Measurements from ENCODE around the gene CDCA7. TPM values are rescaled to one million over a fixed set of nuclear protein-coding genes. Genes with fewer than 3 reads are reported as not detected.

The CDCA7 gene
- total RNA-seq, 1 experiment from 2014 or later = 64.9 TPM

- DNase-seq (ENCODE audit: low spot score) = no peak
- POLR2A ChIA-PET (ENCODE audit: low non-redundant PET) = no interaction called here
- H3K36me3 ChIP-seq (ENCODE audit: insufficient read depth, low read length, poor library complexity, severe bottlenecking) = peaks cover 49% of the 10 kb centered on the region
- CTCF ChIA-PET = no interaction called here
- no peaks in the 10 kb centered on the region for H3K27me3 ChIP-seq (replicated peaks; ENCODE audit: insufficient read depth, low read depth, low read length, poor library complexity)
- H3K4me1 ChIP-seq (ENCODE audit: insufficient read depth, low read length, poor library complexity, severe bottlenecking) = no peaks in the 10 kb centered on the region
- no peak overlapping the region for H3K4me3 ChIP-seq (ENCODE audit: low read depth, low read length, poor library complexity, severe bottlenecking)
- intact Hi-C loops (cut with micrococcal nuclease; ENCODE audit: unreplicated experiment) = no loop called here
- TF ChIP-seq CTCF (conservative IDR thresholded peaks at IDR 0.05; ENCODE audit: low read depth, low read length) (no peak), EZH2 (IDR thresholded peaks at IDR 0.05; ENCODE audit: borderline replicate concordance, low read depth, low read length, poor library complexity, severe bottlenecking) (no peak)
- no TSS peak for BruUV-seq (replicated peaks)
- H3K27ac ChIP-seq (ENCODE audit: low read depth, low read length, poor library complexity, severe bottlenecking) = no peak overlapping the region
- no peaks in the 10 kb centered on the region for H3K9me3 ChIP-seq (ENCODE audit: low read depth, low read length, poor library complexity, severe bottlenecking)
These were observed 15.5 kb downstream of the CDCA7 start for GRCh38 chr2:173370198-173370597.

- no peak for TF ChIP-seq CTCF (conservative IDR thresholded peaks at IDR 0.05; ENCODE audit: low read depth, low read length)
- TF ChIP-seq EZH2 (IDR thresholded peaks at IDR 0.05; ENCODE audit: borderline replicate concordance, low read depth, low read length, poor library complexity, severe bottlenecking) = no peak
- POLR2A ChIA-PET (ENCODE audit: low non-redundant PET) = no interaction called here
- peaks cover 41% of the 10 kb centered on the region for H3K36me3 ChIP-seq (ENCODE audit: insufficient read depth, low read length, poor library complexity, severe bottlenecking)
- intact Hi-C loops (cut with micrococcal nuclease; ENCODE audit: unreplicated experiment) = no loop called here
- no peaks in the 10 kb centered on the region for H3K4me1 ChIP-seq (ENCODE audit: insufficient read depth, low read length, poor library complexity, severe bottlenecking)
- no peak overlapping the region for H3K27ac ChIP-seq (ENCODE audit: low read depth, low read length, poor library complexity, severe bottlenecking)
- no peaks in the 10 kb centered on the region for H3K9me3 ChIP-seq (ENCODE audit: low read depth, low read length, poor library complexity, severe bottlenecking)
- BruUV-seq (replicated peaks) = no TSS peak
- H3K27me3 ChIP-seq (replicated peaks; ENCODE audit: insufficient read depth, low read depth, low read length, poor library complexity) = no peaks in the 10 kb centered on the region
- DNase-seq (ENCODE audit: low spot score) = no peak
- CTCF ChIA-PET = no interaction called here
- H3K4me3 ChIP-seq (ENCODE audit: low read depth, low read length, poor library complexity, severe bottlenecking) = no peak overlapping the region
These were observed 16.4 kb downstream of the CDCA7 start for GRCh38 chr2:173371023-173371422.

GRCh38 chr2:173373290-173373689 lies 18.6 kb downstream of the CDCA7 start:
- Histone ChIP-seq H3K27ac (ENCODE audit: low read depth, low read length, poor library complexity, severe bottlenecking) (no peak overlapping the region), H3K4me1 (ENCODE audit: insufficient read depth, low read length, poor library complexity, severe bottlenecking) (no peaks in the 10 kb centered on the region), H3K9me3 (ENCODE audit: low read depth, low read length, poor library complexity, severe bottlenecking) (no peaks in the 10 kb centered on the region), H3K27me3 (replicated peaks; ENCODE audit: insufficient read depth, low read depth, low read length, poor library complexity) (no peaks in the 10 kb centered on the region), H3K36me3 (ENCODE audit: insufficient read depth, low read length, poor library complexity, severe bottlenecking) (peaks cover 18% of the 10 kb centered on the region), H3K4me3 (ENCODE audit: low read depth, low read length, poor library complexity, severe bottlenecking) (no peak overlapping the region)
- no peak for TF ChIP-seq CTCF (conservative IDR thresholded peaks at IDR 0.05; ENCODE audit: low read depth, low read length)
- TF ChIP-seq EZH2 (IDR thresholded peaks at IDR 0.05; ENCODE audit: borderline replicate concordance, low read depth, low read length, poor library complexity, severe bottlenecking) = no peak
- CTCF ChIA-PET = no interaction called here
- intact Hi-C loops (cut with micrococcal nuclease; ENCODE audit: unreplicated experiment) = no loop called here
- POLR2A ChIA-PET (ENCODE audit: low non-redundant PET) = no interaction called here
- BruUV-seq (replicated peaks) = no TSS peak
- DNase-seq (ENCODE audit: low spot score) = no peak
